WTC11 (cell line): ENCODE results near the gene CNTNAP2. TPM values are rescaled to one million over a fixed set of nuclear protein-coding genes. Genes with fewer than 3 reads are reported as not detected.

ENCODE experiments used
- ATAC-seq: fragments of 200-7000 bp; cut with Tn5 transposase; 2 replicates; pipeline ENCODE4 v1.10.0; 2021; ENCODE audit warnings: mild to moderate bottlenecking, moderate library complexity
- CTCF ChIA-PET: fragments of 300-600 bp; sonication (Branson Sonifier 250); formaldehyde crosslinking; loops from one replicate; lab custom pipeline; 2021; ENCODE audit warnings: antibody characterized with exemption; lab: Charles Lee
- POLR2A ChIA-PET: fragments of 350-600 bp; sonication (Branson Sonifier 250); formaldehyde crosslinking; loops from one replicate; lab custom pipeline; 2021; ENCODE audit warnings: antibody characterized with exemption; lab: Charles Lee
- DNase-seq: peaks from one replicate; pipeline ENCODE4 v3.0.0; 2021; ENCODE audit warnings: low spot score
- H3K27ac Mint-ChIP-seq: 2 replicates; pipeline ENCODE4 v1.8.0; 2021; ENCODE audit warnings: mixed read lengths
- H3K27me3 Mint-ChIP-seq: 2 replicates; pipeline ENCODE4 v1.8.0; 2021; ENCODE audit warnings: low read depth, mild to moderate bottlenecking, moderate library complexity, mixed read lengths
- H3K36me3 Mint-ChIP-seq: 2 replicates; pipeline ENCODE4 v1.8.0; 2021; ENCODE audit warnings: mixed read lengths
- H3K4me1 Mint-ChIP-seq: 2 replicates; pipeline ENCODE4 v1.8.0; 2022; ENCODE audit warnings: mixed read lengths
- H3K4me3 Mint-ChIP-seq: 2 replicates; pipeline ENCODE4 v1.8.0; 2021; ENCODE audit warnings: mild to moderate bottlenecking, moderate library complexity, mixed read lengths
- H3K9me3 Mint-ChIP-seq: 2 replicates; pipeline ENCODE4 v1.8.0; 2021; ENCODE audit warnings: mixed read lengths
- ATF1 ChIP-seq: sonication (generic); formaldehyde crosslinking; IDR thresholded peaks from 2 replicates; pipeline ENCODE4 v1.8.1; 2023; ENCODE audit warnings: mild to moderate bottlenecking, moderate library complexity, missing genetic modification reagents
- CBFB ChIP-seq: sonication (generic); formaldehyde crosslinking; IDR thresholded peaks from 2 replicates; pipeline ENCODE4 v1.8.1; 2022; ENCODE audit warnings: mild to moderate bottlenecking, low read depth, missing genetic modification reagents
- FOXK1 ChIP-seq: sonication (generic); formaldehyde crosslinking; IDR thresholded peaks from 2 replicates; pipeline ENCODE4 v1.8.0; 2022; ENCODE audit warnings: mild to moderate bottlenecking, moderate library complexity, missing genetic modification reagents
- GABPB1 ChIP-seq: sonication (generic); formaldehyde crosslinking; IDR thresholded peaks from 2 replicates; pipeline ENCODE4 v1.8.1; 2023; ENCODE audit warnings: mild to moderate bottlenecking, missing genetic modification reagents
- GRHL2 ChIP-seq: fragments of 250-450 bp; sonication (Bioruptor Pico); IDR thresholded peaks from 2 replicates; pipeline ENCODE4 v1.8.0; 2022; ENCODE audit warnings: mild to moderate bottlenecking, moderate library complexity; ENCODE audit not compliant: insufficient replicate concordance, severe bottlenecking
- GTF2I ChIP-seq: fragments of 250-450 bp; sonication (Bioruptor Pico); conservative IDR thresholded peaks from 2 replicates; pipeline ENCODE4 v1.4.0; 2021; ENCODE audit warnings: mild to moderate bottlenecking
- MYBL2 ChIP-seq: sonication (generic); formaldehyde crosslinking; IDR thresholded peaks from 2 replicates; pipeline ENCODE4 v1.8.1; 2023; ENCODE audit warnings: mild to moderate bottlenecking, moderate library complexity, missing genetic modification reagents
- NR3C1 ChIP-seq: sonication (generic); formaldehyde crosslinking; conservative IDR thresholded peaks from 2 replicates; pipeline ENCODE4 v1.8.1; 2023; ENCODE audit warnings: low read depth, mild to moderate bottlenecking, missing genetic modification reagents
- OVOL2 ChIP-seq: fragments of 250-450 bp; sonication (Bioruptor Pico); IDR thresholded peaks from 2 replicates; pipeline ENCODE4 v1.9.0; 2021; ENCODE audit warnings: mild to moderate bottlenecking, borderline replicate concordance
- RORB ChIP-seq: fragments of 250-450 bp; sonication (Bioruptor Pico); IDR thresholded peaks from 2 replicates; pipeline ENCODE4 v1.9.0; 2021; ENCODE audit warnings: mild to moderate bottlenecking
- SMAD4 ChIP-seq: sonication (generic); formaldehyde crosslinking; IDR thresholded peaks from 2 replicates; pipeline ENCODE4 v1.8.0; 2022; ENCODE audit warnings: mild to moderate bottlenecking, missing genetic modification reagents
- ZBTB21 ChIP-seq: sonication (generic); formaldehyde crosslinking; IDR thresholded peaks from 2 replicates; pipeline ENCODE4 v1.8.1; 2023; ENCODE audit warnings: mild to moderate bottlenecking, missing genetic modification reagents, borderline replicate concordance
- ZNF219 ChIP-seq: sonication (generic); formaldehyde crosslinking; IDR thresholded peaks from 2 replicates; pipeline ENCODE4 v1.8.0; 2023; ENCODE audit warnings: missing genetic modification reagents, mild to moderate bottlenecking, borderline replicate concordance
- ZNF416 ChIP-seq: fragments of 250-450 bp; sonication (Bioruptor Pico); IDR thresholded peaks from 2 replicates; pipeline ENCODE4 v1.9.0; 2021; ENCODE audit warnings: mild to moderate bottlenecking, inconsistent platforms
- total RNA-seq: library from RNA; stranded (reverse); gene quantifications from 3 replicates; pipeline ENCODE4 v1.2.3, GENCODE V29; 2021
- TF ChIP-seq, protein P1 (sequence below): sonication (generic); formaldehyde crosslinking; IDR thresholded peaks from 2 replicates; pipeline ENCODE4 v1.8.1; 2022; ENCODE audit warnings: low read depth, missing genetic modification reagents, borderline replicate concordance
- TF ChIP-seq, protein P2 (sequence below): fragments of 250-450 bp; sonication (Bioruptor Pico); IDR thresholded peaks from 2 replicates; pipeline ENCODE4 v1.8.0; 2021; ENCODE audit warnings: mild to moderate bottlenecking
- TF ChIP-seq, protein P3 (sequence below): fragments of 250-450 bp; sonication (Bioruptor Pico); IDR thresholded peaks from 2 replicates; pipeline ENCODE4 v1.9.0; 2021; ENCODE audit warnings: moderate library complexity, mild to moderate bottlenecking, inconsistent platforms, borderline replicate concordance
- TF ChIP-seq, protein P4 (sequence below): sonication (generic); formaldehyde crosslinking; IDR thresholded peaks from 2 replicates; pipeline ENCODE4 v1.8.1; 2022; ENCODE audit warnings: missing genetic modification reagents, borderline replicate concordance
- TF ChIP-seq, protein P5 (sequence below): sonication (generic); formaldehyde crosslinking; IDR thresholded peaks from 2 replicates; pipeline ENCODE4 v1.8.0; 2023; ENCODE audit warnings: missing genetic modification reagents
- TF ChIP-seq, protein P6 (sequence below): sonication (generic); formaldehyde crosslinking; IDR thresholded peaks from 2 replicates; pipeline ENCODE4 v1.8.1; 2023; ENCODE audit warnings: mild to moderate bottlenecking, missing genetic modification reagents, moderate library complexity
- TF ChIP-seq, protein P7 (sequence below): sonication (generic); formaldehyde crosslinking; IDR thresholded peaks from 2 replicates; pipeline ENCODE4 v1.8.0; 2022; ENCODE audit warnings: mild to moderate bottlenecking, missing genetic modification reagents
- TF ChIP-seq, protein P8 (sequence below): fragments of 250-450 bp; sonication (Bioruptor Pico); IDR thresholded peaks from 2 replicates; pipeline ENCODE4 v1.9.0; 2021; ENCODE audit warnings: mild to moderate bottlenecking

The CNTNAP2 gene
- total RNA-seq, 1 experiment from 2014 or later = 63.8 TPM

DNA sequence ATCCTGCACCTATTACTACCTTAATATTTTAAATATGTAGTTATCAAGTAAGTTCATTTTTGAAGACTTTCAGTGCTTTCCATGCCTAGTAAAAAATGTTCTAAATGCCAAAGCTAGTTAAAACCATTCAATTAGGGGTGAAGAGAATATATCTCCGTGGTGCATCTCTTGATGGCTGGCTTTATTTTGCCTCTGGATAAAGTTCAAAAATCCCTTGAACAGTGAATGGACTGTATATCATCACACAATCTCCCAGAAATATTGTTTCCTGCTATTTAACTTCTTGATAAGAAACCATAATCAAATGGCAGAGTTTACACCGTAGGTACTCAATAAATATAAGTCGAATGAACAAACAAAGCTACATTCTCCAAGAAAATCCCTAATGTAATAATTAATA, 1360.9 kb downstream of the CNTNAP2 start (continued):
- TF ChIP-seq, protein P1, sequence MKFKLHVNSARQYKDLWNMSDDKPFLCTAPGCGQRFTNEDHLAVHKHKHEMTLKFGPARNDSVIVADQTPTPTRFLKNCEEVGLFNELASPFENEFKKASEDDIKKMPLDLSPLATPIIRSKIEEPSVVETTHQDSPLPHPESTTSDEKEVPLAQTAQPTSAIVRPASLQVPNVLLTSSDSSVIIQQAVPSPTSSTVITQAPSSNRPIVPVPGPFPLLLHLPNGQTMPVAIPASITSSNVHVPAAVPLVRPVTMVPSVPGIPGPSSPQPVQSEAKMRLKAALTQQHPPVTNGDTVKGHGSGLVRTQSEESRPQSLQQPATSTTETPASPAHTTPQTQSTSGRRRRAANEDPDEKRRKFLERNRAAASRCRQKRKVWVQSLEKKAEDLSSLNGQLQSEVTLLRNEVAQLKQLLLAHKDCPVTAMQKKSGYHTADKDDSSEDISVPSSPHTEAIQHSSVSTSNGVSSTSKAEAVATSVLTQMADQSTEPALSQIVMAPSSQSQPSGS (CRISPR knock-in tag) = no peak

DNA sequence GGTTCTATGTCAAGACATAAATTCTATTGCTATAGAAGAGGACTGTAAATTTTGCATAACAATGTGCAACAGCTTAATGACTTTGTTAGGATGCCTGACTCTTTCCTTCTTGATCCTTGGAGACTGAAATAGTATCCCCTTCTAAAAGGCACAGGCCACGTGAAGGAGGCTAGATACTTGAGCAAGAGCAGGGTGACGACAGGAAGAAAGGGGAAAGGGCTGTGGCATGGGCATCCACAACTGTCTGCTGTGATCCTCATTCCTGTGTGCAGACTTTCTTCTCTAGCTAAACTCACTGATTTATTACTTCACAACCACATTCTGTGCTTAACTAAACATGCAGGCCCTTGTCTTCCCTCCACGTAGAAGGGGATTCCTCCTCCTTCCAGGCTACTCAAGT, 1362.2 kb downstream of the CNTNAP2 start:
- ChIA-PET POLR2A (no interaction called here), CTCF (no interaction called here)
- Mint-ChIP-seq H3K27me3 (no peaks in the 10 kb centered on the region), H3K4me3 (no peak overlapping the region), H3K4me1 (no peaks in the 10 kb centered on the region), H3K36me3 (no peaks in the 10 kb centered on the region), H3K27ac (0 out of 2 replicates have a peak overlapping the region, but pooled peaks have one; percentile 27), H3K9me3 (peaks cover 4% of the 10 kb centered on the region)
- TF ChIP-seq OVOL2 (CRISPR knock-in tag) (no peak), ATF1 (CRISPR knock-in tag) (no peak), GTF2I (CRISPR knock-in tag) (no peak), ZNF416 (CRISPR knock-in tag) (no peak), CBFB (CRISPR knock-in tag) (no peak), GRHL2 (CRISPR knock-in tag) (no peak), GABPB1 (CRISPR knock-in tag) (no peak), NR3C1 (CRISPR knock-in tag) (no peak), SMAD4 (no peak)
- TF ChIP-seq, protein P2, sequence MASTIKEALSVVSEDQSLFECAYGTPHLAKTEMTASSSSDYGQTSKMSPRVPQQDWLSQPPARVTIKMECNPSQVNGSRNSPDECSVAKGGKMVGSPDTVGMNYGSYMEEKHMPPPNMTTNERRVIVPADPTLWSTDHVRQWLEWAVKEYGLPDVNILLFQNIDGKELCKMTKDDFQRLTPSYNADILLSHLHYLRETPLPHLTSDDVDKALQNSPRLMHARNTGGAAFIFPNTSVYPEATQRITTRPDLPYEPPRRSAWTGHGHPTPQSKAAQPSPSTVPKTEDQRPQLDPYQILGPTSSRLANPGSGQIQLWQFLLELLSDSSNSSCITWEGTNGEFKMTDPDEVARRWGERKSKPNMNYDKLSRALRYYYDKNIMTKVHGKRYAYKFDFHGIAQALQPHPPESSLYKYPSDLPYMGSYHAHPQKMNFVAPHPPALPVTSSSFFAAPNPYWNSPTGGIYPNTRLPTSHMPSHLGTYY (CRISPR knock-in tag) = no peak
- TF ChIP-seq, protein P3, sequence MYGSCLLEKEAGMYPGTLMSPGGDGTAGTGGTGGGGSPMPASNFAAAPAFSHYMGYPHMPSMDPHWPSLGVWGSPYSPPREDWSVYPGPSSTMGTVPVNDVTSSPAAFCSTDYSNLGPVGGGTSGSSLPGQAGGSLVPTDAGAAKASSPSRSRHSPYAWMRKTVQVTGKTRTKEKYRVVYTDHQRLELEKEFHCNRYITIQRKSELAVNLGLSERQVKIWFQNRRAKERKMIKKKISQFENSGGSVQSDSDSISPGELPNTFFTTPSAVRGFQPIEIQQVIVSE (CRISPR knock-in tag) = no peak
- TF ChIP-seq, protein P4, sequence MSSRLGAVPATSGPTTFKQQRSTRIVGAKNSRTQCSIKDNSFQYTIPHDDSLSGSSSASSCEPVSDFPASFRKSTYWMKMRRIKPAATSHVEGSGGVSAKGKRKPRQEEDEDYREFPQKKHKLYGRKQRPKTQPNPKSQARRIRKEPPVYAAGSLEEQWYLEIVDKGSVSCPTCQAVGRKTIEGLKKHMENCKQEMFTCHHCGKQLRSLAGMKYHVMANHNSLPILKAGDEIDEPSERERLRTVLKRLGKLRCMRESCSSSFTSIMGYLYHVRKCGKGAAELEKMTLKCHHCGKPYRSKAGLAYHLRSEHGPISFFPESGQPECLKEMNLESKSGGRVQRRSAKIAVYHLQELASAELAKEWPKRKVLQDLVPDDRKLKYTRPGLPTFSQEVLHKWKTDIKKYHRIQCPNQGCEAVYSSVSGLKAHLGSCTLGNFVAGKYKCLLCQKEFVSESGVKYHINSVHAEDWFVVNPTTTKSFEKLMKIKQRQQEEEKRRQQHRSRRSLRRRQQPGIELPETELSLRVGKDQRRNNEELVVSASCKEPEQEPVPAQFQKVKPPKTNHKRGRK (CRISPR knock-in tag) = no peak
- TF ChIP-seq, protein P5, sequence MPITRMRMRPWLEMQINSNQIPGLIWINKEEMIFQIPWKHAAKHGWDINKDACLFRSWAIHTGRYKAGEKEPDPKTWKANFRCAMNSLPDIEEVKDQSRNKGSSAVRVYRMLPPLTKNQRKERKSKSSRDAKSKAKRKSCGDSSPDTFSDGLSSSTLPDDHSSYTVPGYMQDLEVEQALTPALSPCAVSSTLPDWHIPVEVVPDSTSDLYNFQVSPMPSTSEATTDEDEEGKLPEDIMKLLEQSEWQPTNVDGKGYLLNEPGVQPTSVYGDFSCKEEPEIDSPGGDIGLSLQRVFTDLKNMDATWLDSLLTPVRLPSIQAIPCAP (CRISPR knock-in tag) = no peak
- TF ChIP-seq, protein P1 (CRISPR knock-in tag) = no peak
- ATAC-seq (no peak), DNase-seq (no peak)

DNA sequence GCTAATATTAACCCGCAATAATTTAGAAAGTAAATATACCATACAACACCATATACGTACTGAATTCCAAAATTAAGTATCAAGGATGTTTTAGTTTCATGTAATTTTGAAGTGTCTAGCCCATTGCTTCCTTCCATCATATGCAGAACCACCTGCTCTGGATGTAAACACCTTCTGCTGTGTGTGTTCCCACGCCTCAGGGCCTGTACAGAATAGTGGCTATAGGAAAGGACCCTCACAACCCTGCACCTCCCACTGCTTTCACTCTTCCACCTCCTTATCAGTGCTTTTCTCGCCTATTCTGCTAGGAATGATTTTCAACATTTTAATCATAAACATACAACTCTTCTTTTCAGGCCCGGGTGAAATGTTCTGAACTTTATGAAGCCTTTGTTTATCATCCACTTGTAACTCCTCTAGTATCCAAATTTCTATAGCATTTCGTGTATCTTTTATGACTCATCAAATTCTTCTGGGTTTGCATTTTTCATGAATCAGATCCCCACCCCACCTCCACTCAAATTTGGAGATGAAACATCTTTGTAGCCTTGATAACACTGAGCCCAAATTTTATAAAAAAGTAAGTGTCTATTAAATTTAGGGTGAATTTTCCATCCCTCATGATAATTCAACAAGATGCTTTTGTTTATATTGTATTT, 1367.2 kb downstream of the CNTNAP2 start:
- DNase-seq (no peak), ATAC-seq (no peak)
- Mint-ChIP-seq H3K36me3 (no peaks in the 10 kb centered on the region), H3K9me3 (no peaks in the 10 kb centered on the region), H3K27me3 (no peaks in the 10 kb centered on the region), H3K4me1 (no peaks in the 10 kb centered on the region), H3K4me3 (no peak overlapping the region), H3K27ac (no peak overlapping the region)
- ChIA-PET POLR2A (no interaction called here), CTCF (no interaction called here)
- TF ChIP-seq MYBL2 (no peak), FOXK1 (CRISPR knock-in tag) (no peak), ZNF219 (CRISPR knock-in tag) (no peak), GABPB1 (CRISPR knock-in tag) (no peak), RORB (CRISPR knock-in tag) (no peak), ZBTB21 (CRISPR knock-in tag) (no peak)
- TF ChIP-seq, protein P6, sequence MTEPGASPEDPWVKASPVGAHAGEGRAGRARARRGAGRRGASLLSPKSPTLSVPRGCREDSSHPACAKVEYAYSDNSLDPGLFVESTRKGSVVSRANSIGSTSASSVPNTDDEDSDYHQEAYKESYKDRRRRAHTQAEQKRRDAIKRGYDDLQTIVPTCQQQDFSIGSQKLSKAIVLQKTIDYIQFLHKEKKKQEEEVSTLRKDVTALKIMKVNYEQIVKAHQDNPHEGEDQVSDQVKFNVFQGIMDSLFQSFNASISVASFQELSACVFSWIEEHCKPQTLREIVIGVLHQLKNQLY (CRISPR knock-in tag) = no peak
- TF ChIP-seq, protein P7, sequence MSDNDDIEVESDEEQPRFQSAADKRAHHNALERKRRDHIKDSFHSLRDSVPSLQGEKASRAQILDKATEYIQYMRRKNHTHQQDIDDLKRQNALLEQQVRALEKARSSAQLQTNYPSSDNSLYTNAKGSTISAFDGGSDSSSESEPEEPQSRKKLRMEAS (CRISPR knock-in tag) = no peak
- TF ChIP-seq, protein P8, sequence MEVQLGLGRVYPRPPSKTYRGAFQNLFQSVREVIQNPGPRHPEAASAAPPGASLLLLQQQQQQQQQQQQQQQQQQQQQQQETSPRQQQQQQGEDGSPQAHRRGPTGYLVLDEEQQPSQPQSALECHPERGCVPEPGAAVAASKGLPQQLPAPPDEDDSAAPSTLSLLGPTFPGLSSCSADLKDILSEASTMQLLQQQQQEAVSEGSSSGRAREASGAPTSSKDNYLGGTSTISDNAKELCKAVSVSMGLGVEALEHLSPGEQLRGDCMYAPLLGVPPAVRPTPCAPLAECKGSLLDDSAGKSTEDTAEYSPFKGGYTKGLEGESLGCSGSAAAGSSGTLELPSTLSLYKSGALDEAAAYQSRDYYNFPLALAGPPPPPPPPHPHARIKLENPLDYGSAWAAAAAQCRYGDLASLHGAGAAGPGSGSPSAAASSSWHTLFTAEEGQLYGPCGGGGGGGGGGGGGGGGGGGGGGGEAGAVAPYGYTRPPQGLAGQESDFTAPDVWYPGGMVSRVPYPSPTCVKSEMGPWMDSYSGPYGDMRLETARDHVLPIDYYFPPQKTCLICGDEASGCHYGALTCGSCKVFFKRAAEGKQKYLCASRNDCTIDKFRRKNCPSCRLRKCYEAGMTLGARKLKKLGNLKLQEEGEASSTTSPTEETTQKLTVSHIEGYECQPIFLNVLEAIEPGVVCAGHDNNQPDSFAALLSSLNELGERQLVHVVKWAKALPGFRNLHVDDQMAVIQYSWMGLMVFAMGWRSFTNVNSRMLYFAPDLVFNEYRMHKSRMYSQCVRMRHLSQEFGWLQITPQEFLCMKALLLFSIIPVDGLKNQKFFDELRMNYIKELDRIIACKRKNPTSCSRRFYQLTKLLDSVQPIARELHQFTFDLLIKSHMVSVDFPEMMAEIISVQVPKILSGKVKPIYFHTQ (CRISPR knock-in tag) = no peak
